ENCODE measurements around the gene GNG8. TPM values are rescaled to one million over a fixed set of nuclear protein-coding genes. Genes with fewer than 3 reads are reported as not detected.

The GNG8 gene
- total RNA-seq, 6 experiments from 2014 or later = not detected

DNA sequence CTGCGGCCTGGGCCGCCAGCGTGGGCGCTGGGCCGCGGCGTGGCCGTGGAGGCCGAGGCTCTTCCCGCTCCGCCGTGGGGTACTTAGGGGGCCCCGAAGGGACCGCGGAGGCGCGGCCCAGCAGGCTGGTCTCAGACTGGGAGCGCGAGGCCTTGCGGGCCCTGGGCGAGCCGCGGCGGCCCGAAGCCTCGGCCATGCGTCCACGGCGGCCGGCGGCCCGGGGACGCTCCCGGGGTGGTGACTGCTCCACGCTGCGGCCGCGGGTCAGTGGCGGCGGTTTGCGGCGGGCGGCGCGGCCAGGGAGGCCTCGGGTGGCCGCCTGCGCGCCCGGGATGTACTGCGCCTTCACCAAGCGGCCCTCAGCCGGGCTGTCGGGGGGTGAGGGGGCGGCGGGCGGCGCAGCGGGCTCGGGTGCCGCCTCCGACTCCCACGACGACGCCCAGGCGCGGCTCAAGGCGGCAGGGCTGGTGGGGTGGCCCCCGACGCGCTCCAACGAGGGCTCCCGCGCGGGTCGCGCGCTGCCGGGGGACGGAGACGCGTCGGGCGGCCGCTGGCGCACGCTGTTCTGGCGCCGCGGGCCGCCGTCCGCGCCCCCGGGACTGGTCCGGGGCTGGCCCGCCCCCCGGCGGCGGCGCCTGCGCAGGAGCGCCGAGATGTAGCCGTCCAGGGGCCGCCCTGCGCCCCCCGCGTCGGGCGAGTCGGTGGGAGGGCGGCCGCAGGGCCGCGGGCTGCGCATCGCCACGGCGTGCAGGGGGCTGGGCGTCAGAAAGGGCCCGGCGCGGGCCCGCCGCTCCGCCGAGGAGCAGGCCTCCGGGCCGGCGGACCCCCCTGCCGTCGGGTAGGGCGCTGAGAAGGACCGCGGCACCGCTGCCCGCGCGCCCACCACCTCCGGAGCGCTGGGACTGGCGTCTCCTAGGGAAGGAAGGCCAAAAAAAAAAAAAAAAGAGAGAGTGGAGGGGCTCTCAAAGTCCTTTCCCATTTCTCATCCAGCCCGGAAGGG lies 13.3 kb upstream of the GNG8 start:
- H3K27ac Mint-ChIP-seq = no peak overlapping the region
- H3K4me1 Mint-ChIP-seq (ENCODE audit: low read depth) = 0 out of 2 replicates have a peak, but pooled peaks cover 5% of the 10 kb centered on the region
- no peak overlapping the region for H3K4me3 Mint-ChIP-seq
- no peak for DNase-seq
- TF ChIP-seq CTCF (IDR thresholded peaks at IDR 0.05) = no peak
- peaks cover 10% of the 10 kb centered on the region for H3K9me3 Mint-ChIP-seq
- peaks cover 2% of the 10 kb centered on the region; the same call in 1 of the 2 replicates for H3K27me3 Mint-ChIP-seq (ENCODE audit: insufficient read depth)
- H3K36me3 Mint-ChIP-seq (ENCODE audit: low read depth) = peaks cover 32% of the 10 kb centered on the region

DNA sequence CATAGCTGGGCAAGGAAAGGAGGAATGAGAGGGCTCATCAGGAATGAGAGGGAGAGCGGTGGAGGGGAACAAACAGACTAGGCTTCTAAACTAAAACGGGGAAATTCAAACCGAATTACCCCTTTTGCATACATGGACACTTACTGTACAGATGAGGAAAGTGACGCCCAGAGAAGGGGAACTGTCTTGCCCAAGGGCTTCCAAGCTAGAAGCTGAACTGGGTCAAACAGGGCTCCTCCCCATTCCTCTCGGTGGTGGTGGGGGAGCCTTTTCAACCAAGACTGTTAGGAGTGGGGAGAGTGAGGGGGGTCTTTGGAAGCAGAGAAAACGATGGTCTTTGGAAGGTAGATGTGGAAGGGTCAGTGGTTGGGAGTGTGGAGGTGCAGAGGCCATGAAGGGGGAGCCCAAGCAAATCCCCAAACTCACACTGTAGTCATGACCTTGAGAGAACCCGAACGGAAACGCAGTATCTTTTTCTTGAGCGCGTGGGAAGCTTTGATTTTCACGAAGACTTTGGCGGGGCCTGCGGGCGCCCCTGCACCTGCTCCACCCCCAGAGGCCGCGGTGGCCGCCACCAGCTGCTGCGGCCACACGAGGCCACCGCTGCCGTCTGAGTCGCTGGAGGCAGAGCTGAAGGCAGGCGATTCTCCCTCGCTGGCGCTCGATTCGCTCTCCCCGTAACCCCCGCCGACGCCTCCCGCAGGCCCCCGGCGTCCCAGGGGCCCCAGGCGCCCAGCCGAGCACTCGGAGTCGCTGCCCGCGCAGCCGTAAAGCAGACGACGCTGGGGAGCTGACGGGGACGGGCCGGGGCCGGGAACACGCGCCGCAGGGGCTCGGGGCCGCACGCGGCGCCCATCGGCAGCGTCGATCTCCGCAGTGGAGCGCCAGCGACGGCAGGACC lies 12.3 kb upstream of the GNG8 start:
- Mint-ChIP-seq H3K36me3 (ENCODE audit: low read depth) (peaks cover 32% of the 10 kb centered on the region), H3K27me3 (ENCODE audit: insufficient read depth) (peaks cover 2% of the 10 kb centered on the region; the same call in 1 of the 2 replicates), H3K4me3 (no peak overlapping the region), H3K9me3 (peaks cover 10% of the 10 kb centered on the region), H3K4me1 (ENCODE audit: low read depth) (no peaks in the 10 kb centered on the region), H3K27ac (no peak overlapping the region)
- no peak for TF ChIP-seq CTCF (IDR thresholded peaks at IDR 0.05)
- DNase-seq = no peak

GRCh38 chr19:46646402-46646801 lies 10.4 kb upstream of the GNG8 start:
- no peak overlapping the region for H3K27ac Mint-ChIP-seq
- H3K4me1 Mint-ChIP-seq (ENCODE audit: low read depth) = no peaks in the 10 kb centered on the region
- TF ChIP-seq CTCF (IDR thresholded peaks at IDR 0.05) = no peak
- H3K4me3 Mint-ChIP-seq = no peak overlapping the region
- H3K27me3 Mint-ChIP-seq (ENCODE audit: insufficient read depth) = no peaks in the 10 kb centered on the region; the same call in none of the 2 replicates
- H3K9me3 Mint-ChIP-seq = peaks cover 10% of the 10 kb centered on the region
- DNase-seq = no peak
- peaks cover 32% of the 10 kb centered on the region for H3K36me3 Mint-ChIP-seq (ENCODE audit: low read depth)

- H3K27ac Mint-ChIP-seq = no peak overlapping the region
- H3K4me1 Mint-ChIP-seq (ENCODE audit: low read depth) = no peaks in the 10 kb centered on the region
- peaks cover 10% of the 10 kb centered on the region for H3K9me3 Mint-ChIP-seq
- no peak for TF ChIP-seq CTCF (IDR thresholded peaks at IDR 0.05)
- peaks cover 27% of the 10 kb centered on the region for H3K36me3 Mint-ChIP-seq (ENCODE audit: low read depth)
- DNase-seq = no peak
- H3K4me3 Mint-ChIP-seq = no peak overlapping the region
- H3K27me3 Mint-ChIP-seq (ENCODE audit: insufficient read depth) = no peaks in the 10 kb centered on the region; the same call in none of the 2 replicates
These were observed 8.7 kb upstream of the GNG8 start for GRCh38 chr19:46644720-46645119.

DNA sequence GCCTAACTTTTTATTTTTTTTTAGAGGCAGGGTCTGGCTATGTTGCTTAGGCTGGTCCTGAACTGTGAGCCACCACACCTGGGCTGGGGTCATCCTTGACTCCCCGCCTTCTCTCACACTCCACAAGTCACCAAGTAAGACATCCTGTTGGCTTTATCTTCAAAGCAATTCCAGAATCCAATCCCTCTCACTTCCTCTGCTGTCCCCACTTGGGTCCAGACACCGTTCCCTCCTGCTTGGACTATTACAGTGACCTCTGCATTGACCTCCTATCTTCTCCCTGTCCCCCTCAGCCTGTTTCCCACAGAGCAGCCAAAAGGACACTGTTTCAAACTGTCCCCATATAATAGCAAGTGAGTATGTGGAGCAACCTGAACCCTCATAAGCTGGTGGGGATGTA lies 4.7 kb upstream of the GNG8 start:
- Mint-ChIP-seq H3K27ac (no peak overlapping the region), H3K4me3 (no peak overlapping the region), H3K36me3 (ENCODE audit: low read depth) (0 out of 2 replicates have a peak, but pooled peaks cover 2% of the 10 kb centered on the region), H3K27me3 (ENCODE audit: insufficient read depth) (no peaks in the 10 kb centered on the region; the same call in none of the 2 replicates), H3K4me1 (ENCODE audit: low read depth) (no peaks in the 10 kb centered on the region), H3K9me3 (no peaks in the 10 kb centered on the region)
- TF ChIP-seq CTCF (IDR thresholded peaks at IDR 0.05) = no peak
- no peak for DNase-seq
